Coronary artery (tissue), 2 donors: ENCODE measurements around the gene LRRIQ3.
"Not testable (repeated sequence)": the region's sequence is repeated elsewhere in the genome, so short reads cannot be mapped to it uniquely, and the experiment has no call there.

Experiments used
- DNase-seq: peaks from one replicate; pipeline ENCODE4 v3.0.0-alpha.2; 2017; ENCODE audit warnings: low spot score
- H3K27ac ChIP-seq, 2 donors: fragments of 200-600 bp; sonication (generic); one replicate each; pipeline ENCODE4 v1.5.1; 2016 to 2019
- H3K4me3 ChIP-seq: fragments of 200-600 bp; sonication (generic); 2 replicates; pipeline ENCODE4 v1.5.1; 2016; ENCODE audit warnings: mild to moderate bottlenecking, moderate library complexity
- TF ChIP-seq, protein P1 (sequence below): fragments of 200-600 bp; sonication (generic); IDR thresholded peaks from one replicate; pipeline ENCODE4 v1.5.1; 2019; ENCODE audit warnings: antibody characterized with exemption

Gene LRRIQ3

DNA sequence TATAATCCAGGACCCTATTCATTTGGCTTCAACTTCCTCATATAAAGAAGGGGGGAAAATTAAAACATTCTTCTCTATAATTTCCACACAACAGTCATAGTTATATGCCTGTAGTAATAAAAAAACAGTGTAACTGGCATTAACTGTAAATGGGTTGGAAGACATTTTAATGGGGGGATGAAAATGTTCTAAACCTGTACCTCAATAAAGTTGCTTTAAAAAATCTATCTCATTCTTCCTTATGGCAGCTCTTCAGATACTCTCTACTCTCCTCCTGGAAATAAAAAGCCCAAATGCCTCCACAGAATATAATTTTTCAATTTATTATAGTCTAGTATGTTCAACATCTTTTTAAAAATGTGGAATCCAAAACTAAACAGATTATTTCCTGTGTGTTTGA is 2.6 kb downstream of the LRRIQ3 start:
- TF ChIP-seq, protein P1, sequence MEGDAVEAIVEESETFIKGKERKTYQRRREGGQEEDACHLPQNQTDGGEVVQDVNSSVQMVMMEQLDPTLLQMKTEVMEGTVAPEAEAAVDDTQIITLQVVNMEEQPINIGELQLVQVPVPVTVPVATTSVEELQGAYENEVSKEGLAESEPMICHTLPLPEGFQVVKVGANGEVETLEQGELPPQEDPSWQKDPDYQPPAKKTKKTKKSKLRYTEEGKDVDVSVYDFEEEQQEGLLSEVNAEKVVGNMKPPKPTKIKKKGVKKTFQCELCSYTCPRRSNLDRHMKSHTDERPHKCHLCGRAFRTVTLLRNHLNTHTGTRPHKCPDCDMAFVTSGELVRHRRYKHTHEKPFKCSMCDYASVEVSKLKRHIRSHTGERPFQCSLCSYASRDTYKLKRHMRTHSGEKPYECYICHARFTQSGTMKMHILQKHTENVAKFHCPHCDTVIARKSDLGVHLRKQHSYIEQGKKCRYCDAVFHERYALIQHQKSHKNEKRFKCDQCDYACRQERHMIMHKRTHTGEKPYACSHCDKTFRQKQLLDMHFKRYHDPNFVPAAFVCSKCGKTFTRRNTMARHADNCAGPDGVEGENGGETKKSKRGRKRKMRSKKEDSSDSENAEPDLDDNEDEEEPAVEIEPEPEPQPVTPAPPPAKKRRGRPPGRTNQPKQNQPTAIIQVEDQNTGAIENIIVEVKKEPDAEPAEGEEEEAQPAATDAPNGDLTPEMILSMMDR = no peak
- H3K4me3 ChIP-seq = no peak overlapping the region
- no peak overlapping the region for H3K27ac ChIP-seq
- no peak for DNase-seq

DNA sequence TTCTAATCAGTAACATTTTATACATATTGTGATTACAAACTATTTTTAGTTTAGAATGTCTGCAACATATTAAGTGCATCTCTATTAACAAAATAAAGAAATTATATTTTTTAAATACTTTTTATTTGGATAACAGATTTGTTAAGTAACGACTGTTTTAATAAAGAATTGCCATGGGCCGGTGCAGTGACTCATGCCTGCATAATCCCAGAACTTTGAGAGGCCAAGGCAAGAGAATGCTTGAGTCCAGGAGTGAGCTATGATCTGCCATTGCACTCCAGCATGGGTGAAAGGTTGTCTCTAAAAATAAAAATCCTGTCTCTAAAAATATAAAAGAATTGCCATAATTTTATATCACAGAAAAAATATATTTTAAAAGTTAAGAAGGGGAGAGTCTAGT is 4.1 kb downstream of the LRRIQ3 start:
- TF ChIP-seq, protein P1 = no peak
- no peak overlapping the region for H3K27ac ChIP-seq
- DNase-seq = no peak
- no peak overlapping the region for H3K4me3 ChIP-seq

DNA sequence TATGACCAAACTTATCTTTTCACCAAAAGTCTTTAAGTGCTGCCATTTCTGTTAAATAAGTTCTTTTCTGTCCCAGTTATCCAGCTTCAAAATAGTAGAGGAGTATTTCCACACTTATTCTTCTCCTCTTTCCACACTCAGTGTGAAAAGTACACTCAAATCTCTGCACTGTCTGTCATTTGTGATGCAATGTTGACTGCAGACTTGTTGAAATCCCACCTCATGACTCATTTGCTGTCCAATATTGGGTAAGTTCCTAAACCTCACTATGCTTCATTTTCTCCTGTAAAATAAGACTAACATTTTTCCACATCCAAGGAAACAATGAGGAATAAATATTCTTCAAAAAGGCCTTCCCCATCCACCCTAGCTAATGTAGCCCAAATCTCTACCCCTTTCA is 17.5 kb downstream of the LRRIQ3 start:
- Histone ChIP-seq H3K4me3 (no peak overlapping the region), H3K27ac (no peak overlapping the region)
- TF ChIP-seq, protein P1 = no peak
- no peak for DNase-seq

DNA sequence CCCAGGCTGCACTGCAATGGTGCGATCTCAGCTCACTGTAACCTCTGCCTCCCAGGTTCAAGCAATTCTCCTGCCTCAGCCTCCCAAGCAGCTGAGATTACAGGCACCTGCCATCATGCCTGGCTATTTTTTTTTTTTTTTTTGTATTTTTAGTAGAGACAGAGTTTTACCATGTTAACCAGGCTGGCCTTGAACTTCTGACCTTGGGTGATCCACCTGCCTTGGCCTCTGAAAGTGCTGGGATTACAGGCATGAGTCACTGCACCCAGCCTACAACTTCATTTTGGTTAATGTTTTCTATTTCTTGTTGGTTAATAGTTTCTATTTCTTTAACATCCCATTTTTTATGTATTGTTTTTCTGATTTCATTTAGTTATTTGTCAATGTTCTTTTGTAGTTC is 23.6 kb downstream of the LRRIQ3 start:
- not testable (repeated sequence) for H3K4me3 ChIP-seq, H3K27ac ChIP-seq, DNase-seq

DNA sequence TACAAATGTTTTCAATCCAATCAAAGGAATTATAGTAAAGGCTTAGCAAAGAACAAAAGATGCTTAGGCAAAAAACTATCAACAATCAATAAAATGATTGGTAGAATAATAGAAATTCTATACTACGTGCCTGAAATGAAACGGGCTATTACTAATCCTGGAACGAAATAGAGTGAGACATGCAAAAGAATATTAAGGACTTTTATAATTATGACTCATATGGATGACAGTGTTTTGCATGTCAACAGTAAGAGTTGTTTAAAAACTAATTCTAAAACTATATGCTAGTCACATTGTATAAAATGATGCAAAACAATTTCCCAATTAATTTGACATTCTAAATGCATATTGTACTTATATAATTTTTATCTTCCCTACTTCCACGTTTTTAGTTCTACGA is 35.6 kb downstream of the LRRIQ3 start:
- TF ChIP-seq, protein P1 = no peak
- Histone ChIP-seq H3K27ac (no peak overlapping the region), H3K4me3 (no peak overlapping the region)
- no peak for DNase-seq

DNA sequence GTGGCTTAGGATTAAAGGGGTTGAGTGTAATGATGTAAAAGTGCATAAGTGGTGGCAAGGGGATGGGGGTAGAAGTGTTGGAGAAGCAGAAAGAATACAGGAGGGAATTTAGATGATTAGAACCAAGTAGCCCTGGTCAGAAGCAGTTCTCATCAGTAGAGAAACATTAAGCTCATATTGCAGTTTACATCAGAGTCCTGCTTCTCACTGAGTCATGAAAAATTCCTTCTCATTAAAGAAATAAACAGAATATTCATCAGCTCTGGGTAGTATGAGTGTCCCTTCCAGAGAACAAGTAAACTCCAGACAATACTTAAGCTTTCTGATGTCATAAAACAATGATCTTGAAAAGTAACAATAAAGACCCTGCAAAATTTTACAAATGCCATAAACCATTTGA is 36.5 kb downstream of the LRRIQ3 start:
- Histone ChIP-seq H3K4me3 (no peak overlapping the region), H3K27ac (no peak overlapping the region)
- no peak for DNase-seq
- TF ChIP-seq, protein P1 = no peak

DNA sequence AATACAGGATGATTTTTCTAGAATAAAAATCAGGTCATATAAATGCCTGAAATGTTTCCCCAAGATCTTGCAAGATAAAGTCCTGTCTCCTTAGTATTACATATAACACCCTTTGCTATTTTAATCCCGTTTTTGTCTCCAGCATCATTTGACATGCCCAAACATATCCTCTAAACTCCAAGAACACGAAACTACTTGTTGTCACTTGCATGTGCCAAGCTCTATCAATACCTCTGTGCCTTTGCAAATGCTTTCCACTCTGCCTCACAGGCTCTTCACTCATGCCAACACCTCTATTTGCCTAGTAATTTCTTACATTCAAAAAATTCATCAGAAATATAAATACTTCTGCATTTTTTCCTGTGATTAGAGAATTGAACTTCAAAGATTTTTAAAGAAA is 37.9 kb downstream of the LRRIQ3 start:
- H3K27ac ChIP-seq = no peak overlapping the region
- TF ChIP-seq, protein P1 = no peak
- no peak for DNase-seq
- H3K4me3 ChIP-seq = no peak overlapping the region

DNA sequence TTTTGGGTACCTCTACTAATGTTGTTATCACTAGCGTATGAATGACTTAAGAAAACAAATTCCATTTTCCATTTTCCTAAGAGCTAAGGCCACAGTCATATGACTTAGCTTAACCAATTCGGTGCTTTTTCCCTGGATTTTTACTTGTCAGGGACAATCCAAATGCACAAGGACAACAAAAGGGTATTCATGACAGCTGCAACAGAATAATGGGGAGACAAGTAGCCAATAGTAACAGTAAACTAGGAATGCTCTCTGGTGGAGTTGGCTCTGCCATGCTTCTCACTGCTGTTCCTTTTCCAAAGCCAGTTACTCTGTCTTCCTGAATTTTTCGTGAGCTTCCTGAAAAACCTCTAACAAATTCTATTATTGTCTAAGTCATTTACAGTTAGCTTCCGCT is 52.9 kb downstream of the LRRIQ3 start:
- Histone ChIP-seq H3K27ac (no peak overlapping the region), H3K4me3 (no peak overlapping the region)
- DNase-seq = no peak
- TF ChIP-seq, protein P1 = no peak

DNA sequence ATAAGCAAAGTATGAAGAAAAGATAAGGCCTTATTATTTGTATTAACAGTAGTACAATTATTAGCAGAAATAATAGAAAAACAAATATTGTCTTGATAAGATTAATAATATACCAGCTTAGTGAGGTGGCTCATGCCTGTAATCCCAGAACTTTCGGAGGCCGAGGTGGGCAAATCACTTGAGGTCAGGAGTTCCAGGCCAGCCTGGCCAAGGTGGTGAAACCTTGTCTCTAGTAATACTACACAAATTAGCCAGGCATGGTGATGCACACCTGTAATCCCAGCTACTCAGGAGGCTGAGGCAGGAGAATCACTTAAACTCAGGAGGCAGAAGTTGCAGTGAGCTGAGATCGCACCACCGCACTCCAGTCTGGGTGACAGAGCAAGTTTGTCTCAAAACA is 80.6 kb downstream of the LRRIQ3 start:
- H3K4me3 ChIP-seq, H3K27ac ChIP-seq, DNase-seq: not testable (repeated sequence)
